H1 (cell line): ENCODE data around the gene PIM2. TPM values are rescaled to one million over a fixed set of nuclear protein-coding genes. Genes with fewer than 3 reads are reported as not detected.

ENCODE experiments used
- CBX5 ChIP-seq: fragments of 300-800, 300-1000 bp; sonication (generic); IDR thresholded peaks from 2 replicates; pipeline ENCODE4 v1.7.1; 2016; ENCODE audit warnings: antibody characterized with exemption, low read length, low read depth
- CBX8 ChIP-seq: fragments of 300-800, 300-1000 bp; sonication (generic); IDR thresholded peaks from 2 replicates; pipeline ENCODE4 v1.7.1; 2016; ENCODE audit warnings: low read depth, low read length, borderline replicate concordance
- GABPA ChIP-seq: IDR thresholded peaks from 2 replicates; pipeline ENCODE4 v1.6.1; 2011; ENCODE audit warnings: mild to moderate bottlenecking, low read length, moderate library complexity, borderline replicate concordance; ENCODE audit not compliant: insufficient read depth
- MAFK ChIP-seq: IDR thresholded peaks from 2 replicates; pipeline ENCODE4 v1.6.1; 2012; ENCODE audit warnings: low read depth, mild to moderate bottlenecking, improper control_type of control experiment, low read length
- SAP30 ChIP-seq: fragments of 300-600 bp; sonication (generic); IDR thresholded peaks from 2 replicates; pipeline ENCODE4 v1.7.1; 2012; ENCODE audit warnings: low read length, moderate library complexity, mild to moderate bottlenecking, inconsistent platforms; ENCODE audit not compliant: insufficient read depth, insufficient replicate concordance
- polyA plus RNA-seq, 7 experiments: library from polyadenylated mRNA; depleted of rRNA in 3 of 7; stranded (reverse) in 5 of 7; unstranded in 2 of 7; fragments of >200 nt in 5 of 7; fragments of 200-250 nt in 2 of 7; gene quantifications; 1 replicate in 5 of 7; 2 replicates in 1 of 7; 4 replicates in 1 of 7; pipeline versions ENCODE4 v1.2.1 to v1.2.3, GENCODE V29; 2011 to 2013; ENCODE audit warnings: missing spikeins in 2 of 7, mixed read lengths in 2 of 7
- total RNA-seq: library from RNA; stranded (reverse); fragmentation: NEBNext Ultra II Directional; extraction: Animal tissue kit (Norgen Biotek cat#: 25700); gene quantifications from 2 replicates; pipeline ENCODE4 v1.2.1, GENCODE V29; 2021
- TF ChIP-seq, protein P1 (sequence below): IDR thresholded peaks from 2 replicates; pipeline ENCODE4 v1.6.1; 2012; ENCODE audit warnings: inconsistent platforms
- TF ChIP-seq, protein P2 (sequence below): IDR thresholded peaks from 2 replicates; pipeline ENCODE4 v1.6.1; 2012; ENCODE audit warnings: low read length, inconsistent platforms

PIM2 gene
- total and polyA plus RNA-seq, 2 of the 8 experiments (the other 6 are each of a cell fraction or from before 2014, with no cell fraction given) = 180 to 203 TPM

DNA sequence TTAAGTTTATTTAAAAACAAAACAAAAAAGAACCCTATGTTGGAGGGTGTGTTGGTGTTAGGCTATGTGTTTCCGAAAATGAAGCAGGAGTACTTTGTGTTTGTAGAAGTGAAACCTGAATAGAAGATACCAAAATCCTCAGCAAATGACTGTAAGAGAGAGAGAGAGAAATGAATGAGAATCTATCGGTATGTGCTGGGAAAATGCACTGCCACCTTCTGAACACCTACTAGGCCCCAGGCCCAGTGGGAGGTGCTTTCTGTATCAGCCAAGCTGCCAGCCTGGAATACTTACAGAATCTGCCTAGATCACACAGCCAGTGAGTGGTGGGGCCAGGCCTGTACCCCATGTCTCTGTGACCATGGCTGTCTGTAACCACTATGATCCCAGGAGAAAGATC is 14.9 kb upstream of the PIM2 start (continued):
- TF ChIP-seq, protein P1, sequence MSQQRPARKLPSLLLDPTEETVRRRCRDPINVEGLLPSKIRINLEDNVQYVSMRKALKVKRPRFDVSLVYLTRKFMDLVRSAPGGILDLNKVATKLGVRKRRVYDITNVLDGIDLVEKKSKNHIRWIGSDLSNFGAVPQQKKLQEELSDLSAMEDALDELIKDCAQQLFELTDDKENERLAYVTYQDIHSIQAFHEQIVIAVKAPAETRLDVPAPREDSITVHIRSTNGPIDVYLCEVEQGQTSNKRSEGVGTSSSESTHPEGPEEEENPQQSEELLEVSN = no peak
- TF ChIP-seq GABPA (no peak), CBX8 (no peak), SAP30 (no peak), CBX5 (no peak), MAFK (no peak)
- TF ChIP-seq, protein P2, sequence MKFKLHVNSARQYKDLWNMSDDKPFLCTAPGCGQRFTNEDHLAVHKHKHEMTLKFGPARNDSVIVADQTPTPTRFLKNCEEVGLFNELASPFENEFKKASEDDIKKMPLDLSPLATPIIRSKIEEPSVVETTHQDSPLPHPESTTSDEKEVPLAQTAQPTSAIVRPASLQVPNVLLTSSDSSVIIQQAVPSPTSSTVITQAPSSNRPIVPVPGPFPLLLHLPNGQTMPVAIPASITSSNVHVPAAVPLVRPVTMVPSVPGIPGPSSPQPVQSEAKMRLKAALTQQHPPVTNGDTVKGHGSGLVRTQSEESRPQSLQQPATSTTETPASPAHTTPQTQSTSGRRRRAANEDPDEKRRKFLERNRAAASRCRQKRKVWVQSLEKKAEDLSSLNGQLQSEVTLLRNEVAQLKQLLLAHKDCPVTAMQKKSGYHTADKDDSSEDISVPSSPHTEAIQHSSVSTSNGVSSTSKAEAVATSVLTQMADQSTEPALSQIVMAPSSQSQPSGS = no peak
